ENCODE measurements around the gene KLHL24.
A peak's percentile ranks its signal among the peaks of the same experiment; 100 is the strongest.
"Not testable (repeated sequence)": the region's sequence is repeated elsewhere in the genome, so short reads cannot be mapped to it uniquely, and the experiment has no call there.

Gene KLHL24, protein sequence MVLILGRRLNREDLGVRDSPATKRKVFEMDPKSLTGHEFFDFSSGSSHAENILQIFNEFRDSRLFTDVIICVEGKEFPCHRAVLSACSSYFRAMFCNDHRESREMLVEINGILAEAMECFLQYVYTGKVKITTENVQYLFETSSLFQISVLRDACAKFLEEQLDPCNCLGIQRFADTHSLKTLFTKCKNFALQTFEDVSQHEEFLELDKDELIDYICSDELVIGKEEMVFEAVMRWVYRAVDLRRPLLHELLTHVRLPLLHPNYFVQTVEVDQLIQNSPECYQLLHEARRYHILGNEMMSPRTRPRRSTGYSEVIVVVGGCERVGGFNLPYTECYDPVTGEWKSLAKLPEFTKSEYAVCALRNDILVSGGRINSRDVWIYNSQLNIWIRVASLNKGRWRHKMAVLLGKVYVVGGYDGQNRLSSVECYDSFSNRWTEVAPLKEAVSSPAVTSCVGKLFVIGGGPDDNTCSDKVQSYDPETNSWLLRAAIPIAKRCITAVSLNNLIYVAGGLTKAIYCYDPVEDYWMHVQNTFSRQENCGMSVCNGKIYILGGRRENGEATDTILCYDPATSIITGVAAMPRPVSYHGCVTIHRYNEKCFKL

GRCh38 chr3:183635431-183636220 lies at the start of gene KLHL24:
Gene KLHL24 (plus strand): TSS chr3:183635623. CDS start chr3:183650357, 14,734 bp downstream.
- DNase-seq: peak; percentile 73

- no peak for DNase-seq
Observed at GRCh38 chr3:183586477-183586876, 48.9 kb upstream of the KLHL24 start.

DNA sequence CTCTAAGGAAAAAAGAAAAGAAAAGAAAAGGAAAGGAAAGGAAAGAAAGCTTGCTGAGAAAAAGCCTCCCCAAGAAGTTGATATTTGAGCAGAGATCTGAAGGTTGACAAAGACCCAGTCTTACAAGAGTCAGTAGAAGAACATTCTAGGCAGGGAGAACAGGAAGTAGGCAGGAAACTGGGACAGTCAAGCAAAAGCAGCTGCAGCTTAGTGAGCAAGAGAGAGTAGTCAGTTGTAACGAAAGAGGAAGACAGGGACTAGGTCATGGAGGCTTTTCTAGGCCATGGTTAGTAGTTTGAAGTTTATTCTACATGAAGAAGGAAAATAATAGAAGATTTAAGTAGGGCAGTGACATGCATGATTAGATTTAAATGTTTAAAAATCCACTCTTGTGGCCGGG lies 48.1 kb upstream of the KLHL24 start:
- no peak for DNase-seq

DNA sequence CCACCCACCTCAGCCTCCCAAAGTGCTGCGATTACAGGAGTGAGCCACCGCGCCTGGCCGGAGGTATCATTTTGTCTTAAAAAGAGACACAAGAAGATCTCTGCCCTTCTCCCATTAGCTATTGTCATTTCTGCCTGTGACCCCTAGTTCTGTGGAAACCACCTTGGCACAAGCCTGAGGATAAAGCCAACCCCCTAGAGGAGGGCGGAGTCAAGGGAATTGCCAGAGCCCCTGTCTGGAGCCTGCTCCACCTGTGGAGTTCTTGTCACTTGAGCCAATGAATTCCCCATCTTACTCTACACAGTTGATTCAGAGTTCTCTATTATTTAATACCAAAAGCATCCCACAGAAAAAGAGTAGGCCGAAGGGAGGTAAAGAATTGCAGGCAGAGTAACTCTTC lies 45.0 kb upstream of the KLHL24 start:
- no peak for DNase-seq

GRCh38 chr3:183591881-183592521 lies 43.4 kb upstream of the KLHL24 start:
- no peak for DNase-seq

DNA sequence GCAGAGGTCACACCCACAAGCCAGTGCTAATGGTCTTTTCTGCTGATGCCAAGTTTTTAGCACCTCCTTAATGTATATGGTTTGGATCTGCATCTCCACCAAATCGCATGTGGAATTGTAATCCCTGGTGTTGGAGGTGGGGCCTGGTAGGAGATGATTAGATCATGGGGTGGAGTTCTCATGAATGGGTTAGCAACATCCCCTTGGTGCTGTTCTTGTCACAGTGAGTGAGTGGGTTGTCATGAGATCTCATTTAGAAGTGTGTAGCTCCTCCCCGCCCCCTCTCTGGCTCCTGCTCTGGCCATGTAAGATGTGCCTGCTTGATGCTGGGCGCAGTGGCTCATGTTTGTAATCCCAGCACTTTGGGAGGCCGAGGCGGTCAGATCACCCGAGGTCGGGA lies 42.6 kb upstream of the KLHL24 start:
- no peak for DNase-seq

GRCh38 chr3:183594636-183595035 lies 40.8 kb upstream of the KLHL24 start:
- no peak for DNase-seq

GRCh38 chr3:183597959-183598358 lies 37.5 kb upstream of the KLHL24 start:
- DNase-seq: no peak

DNA sequence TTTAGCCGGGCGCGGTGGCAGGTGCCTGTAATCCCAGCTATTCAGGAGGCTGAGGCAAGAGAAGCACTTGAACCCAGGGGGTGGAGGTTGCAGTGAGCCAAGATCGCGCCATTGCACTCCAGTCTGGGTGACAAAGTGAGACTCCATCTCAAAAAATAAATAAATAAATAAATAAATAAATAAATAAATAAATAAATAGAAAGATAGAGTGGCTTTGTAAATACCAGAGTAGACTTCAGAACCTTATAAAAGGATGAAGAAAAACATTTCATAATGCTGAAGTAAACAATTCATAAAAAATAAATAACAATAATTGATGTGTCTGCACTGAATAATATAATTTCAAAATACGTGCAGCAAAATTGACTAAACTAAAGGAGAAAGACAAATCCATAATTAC lies 24.1 kb upstream of the KLHL24 start:
- not testable (repeated sequence) for DNase-seq

GRCh38 chr3:183613366-183614285 lies 21.8 kb upstream of the KLHL24 start:
- DNase-seq: no peak

DNA sequence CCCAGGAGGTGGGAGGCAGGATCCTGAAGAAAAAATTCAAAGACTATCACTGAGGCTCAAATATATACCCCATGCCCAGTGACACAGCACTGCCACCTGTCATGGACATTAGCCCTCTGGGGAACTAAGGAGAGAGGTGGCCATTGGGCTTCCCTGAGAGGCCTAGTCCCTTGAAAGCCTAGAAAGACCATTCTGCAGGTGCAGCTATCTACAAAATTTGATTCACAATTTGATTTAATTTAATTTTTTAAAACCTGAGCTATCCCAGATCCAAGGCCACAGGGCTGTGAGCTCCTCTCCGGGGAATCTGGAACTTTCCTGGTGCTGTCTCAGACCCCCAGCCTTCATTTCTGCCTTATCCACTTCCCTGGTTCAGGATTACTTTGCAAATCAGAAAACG lies 16.9 kb upstream of the KLHL24 start:
- DNase-seq: no peak

GRCh38 chr3:183619010-183619409 lies 16.4 kb upstream of the KLHL24 start:
- DNase-seq: no peak

GRCh38 chr3:183619624-183620251 lies 15.7 kb upstream of the KLHL24 start:
- DNase-seq: no peak

DNA sequence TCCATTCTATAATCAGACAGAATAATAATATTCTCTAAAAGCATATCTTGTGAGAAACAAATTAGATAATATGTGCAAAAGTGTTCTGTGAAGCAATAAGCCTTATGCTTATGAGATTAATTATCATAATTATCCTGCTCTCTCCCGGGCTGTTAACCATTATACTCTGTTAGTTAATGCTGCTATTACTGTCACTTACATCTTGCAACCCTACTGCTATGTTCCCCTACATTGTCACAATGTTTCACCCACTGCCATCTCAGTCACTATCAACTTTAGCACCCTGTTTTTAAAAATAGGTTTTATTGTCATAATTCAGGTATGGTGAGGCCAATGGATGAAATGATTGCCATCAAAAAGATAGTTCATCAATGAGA lies 15.2 kb upstream of the KLHL24 start:
- no peak for DNase-seq

DNA sequence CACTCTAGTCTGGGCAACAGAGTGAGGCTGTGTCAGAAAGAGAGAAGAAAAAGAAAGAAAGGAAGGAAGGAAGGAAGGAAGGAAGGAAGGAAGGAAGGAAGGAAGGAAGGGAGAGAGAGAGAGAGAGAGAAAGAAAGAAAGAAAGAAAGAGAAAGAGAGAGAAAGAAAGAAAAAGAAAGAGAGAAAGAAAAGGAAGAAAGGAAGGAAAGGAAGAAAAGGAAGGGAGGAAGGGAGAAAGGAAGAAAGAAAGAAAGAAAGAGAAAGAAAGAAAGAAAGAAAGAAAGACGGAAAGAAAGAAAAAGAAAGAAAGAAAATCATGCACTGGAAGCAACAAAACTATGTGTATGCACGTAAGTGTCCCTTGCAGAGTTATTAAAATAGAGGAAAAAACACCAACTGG lies 12.9 kb upstream of the KLHL24 start:
- DNase-seq: not testable (repeated sequence)

DNA sequence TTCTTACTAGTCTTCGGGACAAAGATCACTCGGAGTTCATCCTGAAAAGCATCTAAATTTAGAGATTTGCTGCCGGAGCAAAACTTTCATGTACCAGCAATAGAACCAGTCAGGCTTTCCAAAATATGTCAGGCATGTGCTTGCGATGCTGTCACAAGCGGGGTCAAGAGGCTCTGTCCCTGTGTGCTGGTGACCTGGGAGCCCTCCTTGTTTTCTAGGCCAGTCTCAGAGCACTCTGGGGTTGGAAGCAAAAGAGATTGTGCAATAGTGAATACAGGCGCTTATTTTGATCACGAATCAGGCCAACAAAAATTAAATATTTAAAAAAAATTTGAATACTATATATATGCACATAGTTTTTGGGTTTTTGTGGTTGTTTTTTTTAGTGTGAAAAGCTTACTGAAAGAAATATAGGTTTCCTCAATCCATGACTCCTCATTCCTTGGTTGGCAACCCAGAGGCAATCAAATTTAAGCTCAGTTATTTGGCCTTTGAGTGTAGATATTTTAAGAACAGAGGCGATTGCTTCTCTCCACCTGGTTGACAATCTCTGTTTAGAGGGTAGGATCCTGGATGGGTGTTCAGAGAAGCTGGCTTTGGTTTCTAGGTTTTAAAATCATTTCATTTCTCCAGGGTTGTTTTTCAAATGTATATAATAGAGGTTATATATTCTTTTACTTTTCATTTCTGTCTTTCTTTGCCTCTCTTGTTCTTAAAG lies 8.4 kb upstream of the KLHL24 start:
- DNase-seq: no peak

DNA sequence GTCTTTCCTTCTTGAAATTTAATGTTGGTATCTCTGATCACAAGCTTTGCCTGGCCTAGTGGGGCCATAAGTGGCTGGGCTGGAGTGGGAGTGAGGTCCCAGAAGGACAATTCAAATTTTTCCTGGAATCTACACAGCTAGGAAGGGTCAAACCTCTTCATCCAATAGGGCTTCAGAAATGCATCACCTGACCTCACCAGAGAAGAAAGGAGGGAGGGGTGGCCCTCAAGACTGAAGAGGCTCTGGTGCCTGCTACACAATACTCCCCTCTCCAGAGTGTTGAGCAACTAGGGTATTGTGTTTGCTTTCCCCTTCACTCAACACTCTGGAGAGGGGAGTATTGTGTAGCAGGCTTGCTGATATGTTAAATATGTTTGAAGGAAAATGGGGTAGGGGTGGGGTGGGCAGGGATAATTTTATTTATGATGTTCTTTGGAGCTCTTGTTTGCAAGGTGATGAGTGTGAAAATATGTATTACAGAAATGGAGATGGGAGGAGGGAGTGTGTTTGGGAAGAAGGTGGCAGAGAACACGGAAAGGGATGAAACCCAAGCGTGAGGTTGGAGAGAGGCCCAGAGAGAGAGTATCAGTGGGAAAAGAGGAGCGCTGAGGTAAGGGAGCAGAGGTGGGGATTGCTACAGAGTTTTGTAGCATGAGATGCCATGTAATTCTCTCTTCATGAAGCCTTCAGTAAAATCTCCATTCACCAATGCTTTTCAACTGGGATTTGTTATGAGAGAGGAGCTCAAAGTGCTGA lies 5.7 kb upstream of the KLHL24 start:
- no peak for DNase-seq

- DNase-seq: no peak
Observed at GRCh38 chr3:183631715-183632114, 3.7 kb upstream of the KLHL24 start.

- DNase-seq: not testable (repeated sequence)
Observed at GRCh38 chr3:183632725-183633124, 2.7 kb upstream of the KLHL24 start.

- no peak for DNase-seq
Observed at GRCh38 chr3:183634707-183635106, 716 bp upstream of the KLHL24 start.

Data from 8988T (cell line).